ENCODE results near the gene MORN5. TPM values are rescaled to one million over a fixed set of nuclear protein-coding genes. Genes with fewer than 3 reads are reported as not detected.

The MORN5 gene
- total and polyA plus RNA-seq, 4 donors = 17.9 to 22.9 (median 18.6) TPM

DNA sequence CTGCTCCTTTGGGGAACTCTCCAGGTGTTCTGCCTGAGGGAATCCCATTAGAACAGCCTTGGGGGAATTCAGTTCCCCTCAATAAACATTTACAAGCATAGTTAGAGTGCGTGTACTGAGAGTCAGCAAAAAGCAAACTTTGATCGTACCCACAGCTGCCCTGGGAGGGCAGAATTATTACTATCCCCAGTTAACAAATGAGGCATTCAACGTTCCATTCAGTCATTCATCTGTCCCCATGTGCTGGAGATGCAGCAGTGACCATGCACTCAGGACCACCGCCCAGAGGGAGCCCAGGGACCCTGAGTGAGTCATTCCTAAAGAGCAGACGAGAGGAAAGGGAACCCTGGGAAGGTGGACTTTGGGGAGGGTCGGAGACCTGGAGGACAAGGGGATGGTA lies 47.5 kb upstream of the MORN5 start:
- DNase-seq (no peak), ATAC-seq (ENCODE audit: insufficient read depth, low FRiP score) (no peak)
- H3K27me3 ChIP-seq (ENCODE audit: control insufficient read depth in 3 of 3, insufficient read depth in 3 of 3, low read length in 2 of 3) = no peaks in the 10 kb centered on the region
- no peaks in the 10 kb centered on the region for H3K4me1 ChIP-seq (ENCODE audit: control insufficient read depth in 5 of 5, insufficient read depth in 5 of 5, low read length in 5 of 5)
- no peak overlapping the region for H3K4me3 ChIP-seq
- 87 to 91% methylated on average over 6 of the region's 6 CpGs for WGBS, 2 donors
- no peak overlapping the region for H3K27ac ChIP-seq (ENCODE audit: low read depth in 1 of 2, low read length in 1 of 2)
- no peak overlapping the region for H3K9ac ChIP-seq (ENCODE audit: insufficient read depth in 1 of 2, low read length in 2 of 2)
- peaks cover 0 to 2% (median 0%) of the 10 kb centered on the region in 4 donors for H3K9me3 ChIP-seq (ENCODE audit: control insufficient read depth in 4 of 4, insufficient read depth in 3 of 4, low read length in 3 of 4)
- no peak for TF ChIP-seq CTCF (IDR thresholded peaks at IDR 0.05; ENCODE audit: control extremely low read depth, extremely low read depth)
- no peaks in the 10 kb centered on the region for H3K36me3 ChIP-seq (ENCODE audit: control insufficient read depth in 4 of 4, insufficient read depth in 4 of 4, low read length in 4 of 4)

- Histone ChIP-seq H3K4me1 (ENCODE audit: control insufficient read depth in 5 of 5, insufficient read depth in 5 of 5, low read length in 5 of 5) (no peaks in the 10 kb centered on the region), H3K36me3 (ENCODE audit: control insufficient read depth in 4 of 4, insufficient read depth in 4 of 4, low read length in 4 of 4) (no peaks in the 10 kb centered on the region), H3K4me3 (no peak overlapping the region), H3K27me3 (ENCODE audit: control insufficient read depth in 3 of 3, insufficient read depth in 3 of 3, low read length in 2 of 3) (no peaks in the 10 kb centered on the region), H3K27ac (ENCODE audit: low read depth in 1 of 2, low read length in 1 of 2) (no peak overlapping the region), H3K9ac (ENCODE audit: insufficient read depth in 1 of 2, low read length in 2 of 2) (no peak overlapping the region), H3K9me3 (ENCODE audit: control insufficient read depth in 4 of 4, insufficient read depth in 3 of 4, low read length in 3 of 4) (peaks cover 0 to 2% (median 0%) of the 10 kb centered on the region in 4 donors)
- TF ChIP-seq CTCF (IDR thresholded peaks at IDR 0.05; ENCODE audit: control extremely low read depth, extremely low read depth) = no peak
- WGBS, 2 donors = 49 to 76% methylated on average over 5 of the region's 5 CpGs
- ATAC-seq (ENCODE audit: insufficient read depth, low FRiP score) (no peak), DNase-seq (no peak)
These were observed 46.1 kb upstream of the MORN5 start for GRCh38 chr9:122113574-122113973.

GRCh38 chr9:122115176-122116035 lies 44.3 kb upstream of the MORN5 start:
- no peak for ATAC-seq (ENCODE audit: insufficient read depth, low FRiP score)
- H3K4me1 ChIP-seq (ENCODE audit: control insufficient read depth in 5 of 5, insufficient read depth in 5 of 5, low read length in 5 of 5) = no peaks in the 10 kb centered on the region
- no peak for TF ChIP-seq CTCF (IDR thresholded peaks at IDR 0.05; ENCODE audit: control extremely low read depth, extremely low read depth)
- WGBS, 2 donors = 79 to 87% methylated on average over 12 of the region's 12 CpGs
- H3K27ac ChIP-seq (ENCODE audit: low read depth in 1 of 2, low read length in 1 of 2) = no peak overlapping the region
- no peaks in the 10 kb centered on the region for H3K27me3 ChIP-seq (ENCODE audit: control insufficient read depth in 3 of 3, insufficient read depth in 3 of 3, low read length in 2 of 3)
- H3K4me3 ChIP-seq = no peak overlapping the region
- peaks cover 0 to 2% (median 0%) of the 10 kb centered on the region in 4 donors for H3K9me3 ChIP-seq (ENCODE audit: control insufficient read depth in 4 of 4, insufficient read depth in 3 of 4, low read length in 3 of 4)
- H3K36me3 ChIP-seq (ENCODE audit: control insufficient read depth in 4 of 4, insufficient read depth in 4 of 4, low read length in 4 of 4) = no peaks in the 10 kb centered on the region
- no peak overlapping the region for H3K9ac ChIP-seq (ENCODE audit: insufficient read depth in 1 of 2, low read length in 2 of 2)
- DNase-seq = no peak
